GM12864 (cell line): ENCODE measurements around the gene HSPA2.

Experiments used
- DNase-seq: peaks from one replicate; pipeline ENCODE4 v3.0.0-alpha.2; 2011; ENCODE audit warnings: low read depth
- H3K4me3 ChIP-seq: 2 replicates; pipeline ENCODE4 v1.5.1; 2011; ENCODE audit warnings: mild to moderate bottlenecking, low read depth, low read length, control low read depth
- CTCF ChIP-seq: IDR thresholded peaks from 2 replicates; pipeline ENCODE4 v1.5.1; 2011; ENCODE audit warnings: low read depth, mild to moderate bottlenecking, moderate library complexity, low read length, control low read depth, inconsistent platforms; ENCODE audit errors: missing control alignments

The HSPA2 gene

DNA sequence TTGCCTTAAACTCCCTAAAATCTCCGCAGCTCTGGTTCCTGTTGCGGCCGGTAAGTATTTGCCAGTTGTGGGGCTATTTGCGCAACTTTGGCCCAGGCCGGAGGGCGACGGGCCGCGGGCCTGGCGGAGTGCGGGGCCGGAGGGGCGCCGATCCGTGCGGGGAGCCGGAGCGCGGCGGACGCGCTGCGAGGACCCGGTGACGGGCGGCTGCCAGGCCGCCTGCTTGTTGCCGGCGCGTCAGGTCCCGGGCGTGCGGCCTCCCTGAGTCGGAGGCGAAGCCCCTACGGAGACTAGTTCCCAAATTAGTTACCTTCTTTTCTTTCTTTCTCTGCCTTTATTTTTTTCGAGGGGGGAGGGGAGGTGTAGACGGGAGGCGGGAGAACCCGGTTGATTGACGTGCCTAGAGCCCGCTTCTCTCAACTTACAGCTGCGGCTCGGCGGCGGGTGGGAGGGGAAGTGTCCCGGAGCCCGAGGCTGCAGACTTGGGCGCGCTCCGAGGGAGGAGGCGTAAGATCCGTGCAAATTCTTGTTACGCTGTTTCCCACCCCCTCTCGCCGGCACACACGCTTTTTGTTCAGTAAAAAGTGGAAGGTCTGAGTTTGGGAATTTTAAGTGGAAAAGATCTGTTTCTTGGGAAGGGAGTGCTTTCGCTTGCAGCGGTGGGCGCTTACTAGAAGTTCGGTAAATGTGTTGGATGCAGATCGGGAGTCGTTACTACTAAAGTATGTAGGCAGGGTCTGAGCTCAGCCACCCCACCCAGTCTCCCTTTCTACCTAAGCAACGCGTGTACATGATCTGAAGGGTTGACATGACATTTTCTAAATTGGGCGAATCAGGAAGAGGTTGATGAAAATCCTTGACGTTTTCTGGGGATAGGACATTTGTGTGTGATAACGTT lies 35.4 kb upstream of the HSPA2 start:
- no peak for DNase-seq
- H3K4me3 ChIP-seq, result peak overlapping the region; percentile 70
- no peak for TF ChIP-seq CTCF

- DNase-seq, result no peak
- peak overlapping the region; percentile 70 for H3K4me3 ChIP-seq
Observed at GRCh38 chr14:64506721-64507120, 33.8 kb upstream of the HSPA2 start.

DNA sequence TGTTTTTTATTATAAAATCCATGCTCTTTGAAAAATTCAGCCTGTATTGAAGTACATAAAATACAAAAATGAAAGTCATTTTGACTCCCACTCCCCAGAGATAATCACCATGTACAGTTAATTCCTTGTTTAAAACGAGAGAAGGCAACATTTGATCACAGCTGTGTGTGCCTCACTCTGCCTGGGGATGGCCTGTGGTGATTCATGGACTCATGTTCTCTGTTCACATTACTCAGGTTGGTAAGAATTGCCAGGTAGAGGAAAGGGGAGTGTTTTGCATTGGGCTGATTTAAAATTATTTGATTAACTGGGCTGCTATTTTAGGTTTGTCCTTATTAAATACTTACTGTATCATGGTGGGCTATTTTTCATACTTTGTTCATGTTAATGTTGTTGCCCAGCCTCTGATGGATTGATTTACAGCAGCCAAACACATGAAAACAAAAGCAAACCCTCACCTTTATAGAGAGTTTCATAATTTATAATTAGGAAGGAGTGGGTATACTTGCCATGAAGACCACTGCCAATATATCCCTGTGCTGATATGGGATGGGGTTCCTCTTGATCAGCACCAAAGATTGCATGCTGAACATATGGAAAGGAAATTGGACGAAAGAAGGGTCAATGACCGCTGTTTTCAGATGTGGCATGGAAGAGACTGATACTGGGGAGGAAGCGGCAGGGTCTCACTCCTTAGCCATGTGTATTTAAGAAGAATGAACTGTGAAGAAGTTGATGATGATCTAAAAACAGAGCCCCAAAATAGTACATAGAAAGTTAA lies 33.0 kb upstream of the HSPA2 start:
- peak overlapping the region; percentile 44 for H3K4me3 ChIP-seq
- no peak for TF ChIP-seq CTCF
- DNase-seq, result no peak

More at GRCh38 chr14:64506721-64507120, 33.8 kb upstream of the HSPA2 start:
- no peak for TF ChIP-seq CTCF

- DNase-seq, result no peak
- H3K4me3 ChIP-seq, result peak overlapping the region; percentile 44; the same call in 1 of the 2 replicates
- TF ChIP-seq CTCF, result no peak
Observed at GRCh38 chr14:64508215-64508776, 32.2 kb upstream of the HSPA2 start.

GRCh38 chr14:64509036-64509435 lies 31.5 kb upstream of the HSPA2 start:
- peak overlapping the region; percentile 35 for H3K4me3 ChIP-seq
- no peak for TF ChIP-seq CTCF
- no peak for DNase-seq

- peak; percentile 83 for TF ChIP-seq CTCF
- no peak for DNase-seq
- peak overlapping the region; percentile 10; the same call in 1 of the 2 replicates for H3K4me3 ChIP-seq
Observed at GRCh38 chr14:64510825-64511671, 29.5 kb upstream of the HSPA2 start.
